Measurements from ENCODE around the gene FLRT2.

The FLRT2 gene

DNA sequence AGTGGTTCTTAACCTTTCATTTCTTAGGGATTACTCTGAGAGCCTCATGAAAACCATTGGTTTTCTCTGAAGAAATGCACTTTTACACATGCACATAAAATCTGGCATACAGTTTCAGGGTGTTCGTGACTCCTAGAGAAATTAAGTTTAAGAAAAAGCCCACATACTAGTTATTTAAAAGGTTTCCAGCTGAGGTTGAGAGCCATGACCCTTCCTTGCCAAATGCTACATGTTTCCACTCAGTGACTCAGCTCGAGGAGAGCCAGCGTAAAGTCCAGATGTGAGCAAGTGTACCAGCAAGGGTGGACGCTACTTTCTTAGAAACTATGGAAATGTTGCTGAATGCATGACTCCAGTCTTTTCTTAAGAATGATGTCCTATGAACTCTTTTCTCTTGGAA lies 42.7 kb upstream of the FLRT2 start:
- no peak overlapping the region for H3K27ac ChIP-seq
- no peak overlapping the region for H3K4me3 ChIP-seq (ENCODE audit: low read depth, low read length)
- H3K27me3 ChIP-seq (replicated peaks): no peaks in the 10 kb centered on the region
- DNase-seq: no peak
- H3K36me3 ChIP-seq (replicated peaks): no peaks in the 10 kb centered on the region
- in situ Hi-C loops (cut with HindIII; ENCODE audit: low pct_ligation_motif_present, low sequenced_read_pairs): no loop called here
- TF ChIP-seq, protein P1, sequence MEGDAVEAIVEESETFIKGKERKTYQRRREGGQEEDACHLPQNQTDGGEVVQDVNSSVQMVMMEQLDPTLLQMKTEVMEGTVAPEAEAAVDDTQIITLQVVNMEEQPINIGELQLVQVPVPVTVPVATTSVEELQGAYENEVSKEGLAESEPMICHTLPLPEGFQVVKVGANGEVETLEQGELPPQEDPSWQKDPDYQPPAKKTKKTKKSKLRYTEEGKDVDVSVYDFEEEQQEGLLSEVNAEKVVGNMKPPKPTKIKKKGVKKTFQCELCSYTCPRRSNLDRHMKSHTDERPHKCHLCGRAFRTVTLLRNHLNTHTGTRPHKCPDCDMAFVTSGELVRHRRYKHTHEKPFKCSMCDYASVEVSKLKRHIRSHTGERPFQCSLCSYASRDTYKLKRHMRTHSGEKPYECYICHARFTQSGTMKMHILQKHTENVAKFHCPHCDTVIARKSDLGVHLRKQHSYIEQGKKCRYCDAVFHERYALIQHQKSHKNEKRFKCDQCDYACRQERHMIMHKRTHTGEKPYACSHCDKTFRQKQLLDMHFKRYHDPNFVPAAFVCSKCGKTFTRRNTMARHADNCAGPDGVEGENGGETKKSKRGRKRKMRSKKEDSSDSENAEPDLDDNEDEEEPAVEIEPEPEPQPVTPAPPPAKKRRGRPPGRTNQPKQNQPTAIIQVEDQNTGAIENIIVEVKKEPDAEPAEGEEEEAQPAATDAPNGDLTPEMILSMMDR (IDR thresholded peaks at IDR 0.05; ENCODE audit: low read depth, low read length, missing control alignments): no peak

DNA sequence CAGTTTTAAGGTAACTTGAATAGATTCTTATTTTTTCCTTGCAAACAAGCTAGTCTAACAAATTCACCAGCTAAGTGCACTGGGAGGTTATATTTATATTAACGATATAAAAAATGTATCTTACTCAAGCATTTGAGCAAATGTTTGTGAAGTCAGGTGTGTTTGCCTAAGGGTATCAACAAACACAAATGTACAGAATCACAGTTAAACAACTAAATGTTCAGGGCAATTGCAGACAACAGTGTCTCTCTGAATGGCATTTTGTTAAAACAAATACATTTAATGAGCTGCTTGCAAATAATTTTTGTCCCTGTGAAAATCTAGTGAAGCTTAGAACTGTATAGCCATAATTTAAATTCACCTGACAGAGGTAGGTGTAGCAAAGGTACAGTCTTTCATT lies 28.2 kb upstream of the FLRT2 start:
- Histone ChIP-seq H3K27ac (no peak overlapping the region), H3K4me3 (ENCODE audit: low read depth, low read length) (no peak overlapping the region), H3K27me3 (replicated peaks) (no peaks in the 10 kb centered on the region), H3K36me3 (replicated peaks) (no peaks in the 10 kb centered on the region)
- TF ChIP-seq, protein P1 (IDR thresholded peaks at IDR 0.05; ENCODE audit: low read depth, low read length, missing control alignments): no peak
- in situ Hi-C loops (cut with HindIII; ENCODE audit: low pct_ligation_motif_present, low sequenced_read_pairs): no loop called here
- no peak for DNase-seq

GRCh38 chr14:85508863-85509262 lies 21.1 kb upstream of the FLRT2 start:
- no peak for DNase-seq
- TF ChIP-seq, protein P1 (IDR thresholded peaks at IDR 0.05; ENCODE audit: low read depth, low read length, missing control alignments): no peak
- Histone ChIP-seq H3K4me3 (ENCODE audit: low read depth, low read length) (no peak overlapping the region), H3K27ac (no peak overlapping the region), H3K27me3 (replicated peaks) (no peaks in the 10 kb centered on the region), H3K36me3 (replicated peaks) (no peaks in the 10 kb centered on the region)
- in situ Hi-C loops (cut with HindIII; ENCODE audit: low pct_ligation_motif_present, low sequenced_read_pairs): no loop called here

DNA sequence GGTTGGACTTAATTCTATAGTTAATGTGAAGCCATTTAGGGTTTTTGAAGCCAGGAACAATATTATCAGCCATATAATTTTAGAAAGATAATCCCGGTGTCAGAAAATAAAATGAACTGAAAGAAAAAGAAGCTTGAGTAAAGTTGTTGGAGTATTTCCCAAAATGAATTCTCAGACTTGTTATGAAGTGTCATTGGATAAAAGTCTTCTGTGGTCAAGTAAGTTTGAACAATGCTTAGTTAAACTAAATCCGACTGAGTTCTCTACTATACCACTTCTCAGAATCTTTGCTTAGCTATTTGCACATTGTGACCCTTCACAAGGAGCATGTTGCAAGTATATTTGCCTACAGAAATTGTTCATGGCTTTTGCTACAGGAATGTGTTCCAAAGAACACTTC lies 17.5 kb upstream of the FLRT2 start:
- Histone ChIP-seq H3K27me3 (replicated peaks) (no peaks in the 10 kb centered on the region), H3K36me3 (replicated peaks) (no peaks in the 10 kb centered on the region), H3K27ac (no peak overlapping the region), H3K4me3 (ENCODE audit: low read depth, low read length) (no peak overlapping the region)
- in situ Hi-C loops (cut with HindIII; ENCODE audit: low pct_ligation_motif_present, low sequenced_read_pairs): no loop called here
- TF ChIP-seq, protein P1 (IDR thresholded peaks at IDR 0.05; ENCODE audit: low read depth, low read length, missing control alignments): no peak
- no peak for DNase-seq

DNA sequence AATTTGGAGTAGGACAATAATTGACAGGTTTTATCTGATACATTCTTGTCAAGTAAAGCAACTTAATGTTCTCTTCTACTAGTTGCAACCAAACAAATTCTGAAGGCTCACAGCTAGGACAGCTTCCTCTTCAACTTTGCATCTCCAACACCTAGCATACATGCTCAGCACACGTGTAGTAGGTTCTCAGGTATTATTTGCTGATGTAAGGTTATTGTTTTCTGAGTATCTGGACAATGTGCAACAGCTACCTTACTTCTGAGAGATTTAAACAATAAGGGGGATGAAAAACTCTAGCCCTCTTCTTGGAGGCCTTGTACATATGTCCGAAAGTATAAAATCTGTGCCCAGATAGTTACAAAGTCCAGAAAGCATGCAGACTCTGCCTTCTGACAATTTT lies 15.5 kb upstream of the FLRT2 start:
- TF ChIP-seq, protein P1 (IDR thresholded peaks at IDR 0.05; ENCODE audit: low read depth, low read length, missing control alignments): no peak
- Histone ChIP-seq H3K27me3 (replicated peaks) (no peaks in the 10 kb centered on the region), H3K4me3 (ENCODE audit: low read depth, low read length) (no peak overlapping the region), H3K27ac (no peak overlapping the region), H3K36me3 (replicated peaks) (no peaks in the 10 kb centered on the region)
- no peak for DNase-seq
- in situ Hi-C loops (cut with HindIII; ENCODE audit: low pct_ligation_motif_present, low sequenced_read_pairs): no loop called here

Measured in brain microvascular endothelial cell (primary cell).